ENCODE results near the gene GLT8D2.

The GLT8D2 gene

DNA sequence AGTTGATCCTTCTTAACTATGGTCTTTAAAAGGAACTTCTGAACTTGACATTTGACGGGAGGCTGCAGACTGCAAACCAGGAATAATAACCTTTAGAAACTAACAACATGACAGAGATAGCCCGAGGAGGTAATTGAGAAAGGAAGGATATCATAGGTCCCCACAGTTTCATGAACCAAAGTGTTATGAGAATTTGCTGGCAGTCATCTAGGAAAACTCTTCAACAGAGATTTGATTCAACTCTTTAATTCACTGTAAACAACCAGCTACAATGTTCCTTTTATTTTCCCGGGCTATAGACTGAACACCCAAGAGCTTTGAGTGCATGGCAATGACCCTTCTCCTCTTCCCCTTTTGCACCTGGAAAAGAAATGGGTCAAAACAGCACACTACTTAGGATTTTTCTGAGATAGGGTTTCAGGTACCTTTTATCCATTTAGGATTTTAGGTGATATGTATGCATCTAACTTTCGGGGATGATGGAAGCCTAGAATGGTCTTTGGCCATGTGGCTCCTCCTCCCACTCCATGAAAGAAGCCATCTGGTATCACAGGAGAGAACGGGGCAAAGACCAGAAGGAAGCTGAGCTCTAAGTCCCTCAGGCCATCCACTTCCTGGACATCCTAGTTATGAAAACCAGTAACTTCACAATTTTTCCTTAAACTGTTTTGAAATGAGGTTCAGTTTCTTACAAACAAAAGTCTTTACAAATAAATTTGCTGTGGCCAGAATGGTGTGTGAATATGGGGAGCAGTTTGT lies 23.0 kb downstream of the GLT8D2 start:
- Histone ChIP-seq H3K27me3 (ENCODE audit: low read depth, low read length) (0 out of 2 replicates have a peak, but pooled peaks cover 7% of the 10 kb centered on the region), H3K9ac (ENCODE audit: low read length) (no peak overlapping the region), H3K27ac (ENCODE audit: low read length) (no peak overlapping the region), H3K9me3 (ENCODE audit: insufficient read depth, low read length) (no peaks in the 10 kb centered on the region), H3K4me3 (ENCODE audit: low read length) (no peak overlapping the region), H3K4me2 (ENCODE audit: low read length) (no peak overlapping the region), H4K20me1 (ENCODE audit: insufficient read depth, low read length) (no peaks in the 10 kb centered on the region), H3K4me1 (ENCODE audit: low read length) (no peaks in the 10 kb centered on the region), H2AFZ (ENCODE audit: low read depth, low read length) (no peak overlapping the region), H3K36me3 (replicated peaks; ENCODE audit: low read depth, low read length) (no peaks in the 10 kb centered on the region), H3K79me2 (ENCODE audit: low read length) (no peaks in the 10 kb centered on the region)
- TF ChIP-seq, protein P1, sequence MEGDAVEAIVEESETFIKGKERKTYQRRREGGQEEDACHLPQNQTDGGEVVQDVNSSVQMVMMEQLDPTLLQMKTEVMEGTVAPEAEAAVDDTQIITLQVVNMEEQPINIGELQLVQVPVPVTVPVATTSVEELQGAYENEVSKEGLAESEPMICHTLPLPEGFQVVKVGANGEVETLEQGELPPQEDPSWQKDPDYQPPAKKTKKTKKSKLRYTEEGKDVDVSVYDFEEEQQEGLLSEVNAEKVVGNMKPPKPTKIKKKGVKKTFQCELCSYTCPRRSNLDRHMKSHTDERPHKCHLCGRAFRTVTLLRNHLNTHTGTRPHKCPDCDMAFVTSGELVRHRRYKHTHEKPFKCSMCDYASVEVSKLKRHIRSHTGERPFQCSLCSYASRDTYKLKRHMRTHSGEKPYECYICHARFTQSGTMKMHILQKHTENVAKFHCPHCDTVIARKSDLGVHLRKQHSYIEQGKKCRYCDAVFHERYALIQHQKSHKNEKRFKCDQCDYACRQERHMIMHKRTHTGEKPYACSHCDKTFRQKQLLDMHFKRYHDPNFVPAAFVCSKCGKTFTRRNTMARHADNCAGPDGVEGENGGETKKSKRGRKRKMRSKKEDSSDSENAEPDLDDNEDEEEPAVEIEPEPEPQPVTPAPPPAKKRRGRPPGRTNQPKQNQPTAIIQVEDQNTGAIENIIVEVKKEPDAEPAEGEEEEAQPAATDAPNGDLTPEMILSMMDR (IDR thresholded peaks at IDR 0.05; ENCODE audit: low read depth, low read length), result no peak
- no peak for TF ChIP-seq EZH2phosphoT487 (IDR thresholded peaks at IDR 0.05; ENCODE audit: low read depth)

DNA sequence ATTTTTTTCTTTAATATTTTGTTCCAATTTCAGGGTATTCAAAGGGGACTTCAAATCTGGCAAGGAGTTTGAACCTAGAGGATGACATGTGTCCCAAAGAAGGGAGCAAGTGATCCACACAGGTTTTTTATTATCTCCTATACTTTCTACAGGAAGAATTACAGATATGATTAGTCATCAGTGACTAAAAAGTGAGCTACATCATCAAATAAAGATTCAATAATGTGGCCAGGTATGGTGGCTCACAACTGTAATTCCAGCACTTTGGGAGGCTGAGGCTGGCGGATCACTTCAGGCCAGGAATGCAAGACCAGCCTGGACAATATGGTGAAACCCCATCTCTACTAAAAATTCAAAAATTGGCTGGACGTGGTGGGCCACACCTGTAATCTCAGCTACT lies 24.2 kb downstream of the GLT8D2 start:
- Histone ChIP-seq H3K36me3 (replicated peaks; ENCODE audit: low read depth, low read length) (no peaks in the 10 kb centered on the region), H2AFZ (ENCODE audit: low read depth, low read length) (no peak overlapping the region), H3K4me1 (ENCODE audit: low read length) (no peaks in the 10 kb centered on the region), H3K4me2 (ENCODE audit: low read length) (no peak overlapping the region), H3K4me3 (ENCODE audit: low read length) (no peak overlapping the region), H4K20me1 (ENCODE audit: insufficient read depth, low read length) (no peaks in the 10 kb centered on the region), H3K9ac (ENCODE audit: low read length) (no peak overlapping the region), H3K79me2 (ENCODE audit: low read length) (no peaks in the 10 kb centered on the region), H3K27me3 (ENCODE audit: low read depth, low read length) (0 out of 2 replicates have a peak, but pooled peaks cover 12% of the 10 kb centered on the region), H3K9me3 (ENCODE audit: insufficient read depth, low read length) (no peaks in the 10 kb centered on the region), H3K27ac (ENCODE audit: low read length) (no peak overlapping the region)
- TF ChIP-seq, protein P1 (IDR thresholded peaks at IDR 0.05; ENCODE audit: low read depth, low read length), result no peak
- no peak for TF ChIP-seq EZH2phosphoT487 (IDR thresholded peaks at IDR 0.05; ENCODE audit: low read depth)

DNA sequence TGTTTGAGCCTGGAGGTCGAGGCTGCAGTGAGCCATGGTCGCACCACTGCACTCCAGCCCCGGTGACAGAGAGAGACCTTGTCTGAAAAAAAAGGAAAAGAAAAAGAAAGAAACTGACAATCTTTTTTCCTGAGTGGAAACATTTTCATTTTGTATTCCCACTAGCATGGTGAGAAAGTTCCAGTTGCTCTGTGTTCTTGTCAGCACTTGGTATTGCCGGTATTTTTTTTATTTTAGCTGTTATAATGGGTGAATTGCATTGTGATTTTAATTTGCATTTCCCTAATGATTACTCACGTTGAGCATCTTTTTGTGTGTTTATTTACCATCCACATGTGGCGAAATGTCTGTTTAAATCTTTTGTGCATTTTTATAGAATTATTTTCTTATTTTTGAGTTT lies 25.6 kb downstream of the GLT8D2 start:
- no peak for TF ChIP-seq EZH2phosphoT487 (IDR thresholded peaks at IDR 0.05; ENCODE audit: low read depth)
- TF ChIP-seq, protein P1 (IDR thresholded peaks at IDR 0.05; ENCODE audit: low read depth, low read length), result no peak
- H3K4me3 ChIP-seq (ENCODE audit: low read length), result no peak overlapping the region
- H3K9ac ChIP-seq (ENCODE audit: low read length), result no peak overlapping the region
- H3K79me2 ChIP-seq (ENCODE audit: low read length), result no peaks in the 10 kb centered on the region
- H2AFZ ChIP-seq (ENCODE audit: low read depth, low read length), result no peak overlapping the region
- H4K20me1 ChIP-seq (ENCODE audit: insufficient read depth, low read length), result no peaks in the 10 kb centered on the region
- no peaks in the 10 kb centered on the region for H3K36me3 ChIP-seq (replicated peaks; ENCODE audit: low read depth, low read length)
- H3K9me3 ChIP-seq (ENCODE audit: insufficient read depth, low read length), result no peaks in the 10 kb centered on the region
- no peak overlapping the region for H3K4me2 ChIP-seq (ENCODE audit: low read length)
- no peak overlapping the region for H3K27ac ChIP-seq (ENCODE audit: low read length)
- H3K27me3 ChIP-seq (ENCODE audit: low read depth, low read length), result 0 out of 2 replicates have a peak, but pooled peaks cover 15% of the 10 kb centered on the region
- no peaks in the 10 kb centered on the region for H3K4me1 ChIP-seq (ENCODE audit: low read length)

DNA sequence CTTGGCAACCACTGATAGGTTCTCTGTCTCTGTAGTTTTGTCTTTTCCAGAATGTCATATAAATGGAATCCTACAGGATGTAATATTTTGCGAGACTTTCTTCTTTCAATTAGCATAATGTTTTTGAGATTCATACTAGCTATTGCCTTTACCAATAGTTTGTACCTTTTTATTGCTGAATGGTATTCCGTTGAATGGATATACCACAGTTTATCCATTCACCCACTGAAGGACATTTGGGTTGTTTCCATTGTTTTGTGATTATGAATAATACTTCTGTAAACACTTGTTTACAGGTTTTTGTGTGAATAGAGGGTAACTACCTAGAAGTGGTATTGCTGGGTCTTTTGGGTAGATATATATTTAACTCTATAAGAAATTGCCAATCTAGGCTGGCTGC lies 26.3 kb downstream of the GLT8D2 start:
- H3K27me3 ChIP-seq (ENCODE audit: low read depth, low read length), result 0 out of 2 replicates have a peak, but pooled peaks cover 15% of the 10 kb centered on the region
- no peaks in the 10 kb centered on the region for H3K79me2 ChIP-seq (ENCODE audit: low read length)
- no peak overlapping the region for H2AFZ ChIP-seq (ENCODE audit: low read depth, low read length)
- H3K9ac ChIP-seq (ENCODE audit: low read length), result no peak overlapping the region
- TF ChIP-seq, protein P1 (IDR thresholded peaks at IDR 0.05; ENCODE audit: low read depth, low read length), result no peak
- TF ChIP-seq EZH2phosphoT487 (IDR thresholded peaks at IDR 0.05; ENCODE audit: low read depth), result no peak
- H3K4me2 ChIP-seq (ENCODE audit: low read length), result no peak overlapping the region
- H3K9me3 ChIP-seq (ENCODE audit: insufficient read depth, low read length), result no peaks in the 10 kb centered on the region
- H3K4me3 ChIP-seq (ENCODE audit: low read length), result no peak overlapping the region
- no peaks in the 10 kb centered on the region for H3K36me3 ChIP-seq (replicated peaks; ENCODE audit: low read depth, low read length)
- H4K20me1 ChIP-seq (ENCODE audit: insufficient read depth, low read length), result no peaks in the 10 kb centered on the region
- H3K27ac ChIP-seq (ENCODE audit: low read length), result no peak overlapping the region
- no peaks in the 10 kb centered on the region for H3K4me1 ChIP-seq (ENCODE audit: low read length)
